Measurements from ENCODE around the gene ACAP1. TPM values are rescaled to one million over a fixed set of nuclear protein-coding genes. Genes with fewer than 3 reads are reported as not detected.
A peak's percentile ranks its signal among the peaks of the same experiment; 100 is the strongest.

Gene ACAP1
- total and polyA plus RNA-seq, 3 donors from 2014 or later = 12.6 to 140 (median 95.2) TPM

DNA sequence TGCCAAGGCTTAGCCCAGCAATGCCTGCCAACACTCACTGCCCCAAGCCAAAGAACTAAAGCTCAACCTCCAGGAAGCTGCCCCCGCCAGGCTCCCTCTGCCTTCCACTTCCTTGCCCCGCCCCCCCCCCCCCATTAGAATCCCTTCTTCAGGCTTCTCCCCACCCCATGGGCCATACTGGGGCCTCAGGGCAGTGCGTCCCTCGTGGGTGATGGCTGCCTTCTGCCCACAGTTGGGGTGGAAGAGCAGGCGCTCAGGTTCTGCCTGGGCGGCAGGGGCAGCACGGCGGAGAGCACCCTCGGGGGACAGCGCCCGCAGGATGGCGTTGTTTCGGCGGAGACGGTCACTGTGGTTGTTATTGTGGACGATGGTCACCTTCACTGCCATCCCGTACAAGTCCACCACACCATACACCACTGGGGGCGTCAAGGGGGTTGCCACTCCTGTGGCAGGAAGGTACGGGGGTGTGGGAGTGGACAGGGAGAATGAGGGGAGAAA, 11.2 kb upstream of the ACAP1 start:
- peaks cover 8% of the 10 kb centered on the region for H3K4me1 ChIP-seq
- 88 to 93% methylated on average over 5 to 19 of the region's 19 CpGs for WGBS, 2 donors
- no peak for DNase-seq
- no peak overlapping the region for H3K4me3 ChIP-seq
- no peaks in the 10 kb centered on the region for H3K27me3 ChIP-seq
- H3K27ac ChIP-seq = no peak overlapping the region
- H3K36me3 ChIP-seq (ENCODE audit: low read depth, missing control alignments) = no peaks in the 10 kb centered on the region
- intact Hi-C loops (cut with DNase I; ENCODE audit: low total_unique reads) = no loop called here
- H3K9me3 ChIP-seq = no peaks in the 10 kb centered on the region
- no peak for TF ChIP-seq POLR2A (IDR thresholded peaks at IDR 0.05)
- TF ChIP-seq, protein P1, sequence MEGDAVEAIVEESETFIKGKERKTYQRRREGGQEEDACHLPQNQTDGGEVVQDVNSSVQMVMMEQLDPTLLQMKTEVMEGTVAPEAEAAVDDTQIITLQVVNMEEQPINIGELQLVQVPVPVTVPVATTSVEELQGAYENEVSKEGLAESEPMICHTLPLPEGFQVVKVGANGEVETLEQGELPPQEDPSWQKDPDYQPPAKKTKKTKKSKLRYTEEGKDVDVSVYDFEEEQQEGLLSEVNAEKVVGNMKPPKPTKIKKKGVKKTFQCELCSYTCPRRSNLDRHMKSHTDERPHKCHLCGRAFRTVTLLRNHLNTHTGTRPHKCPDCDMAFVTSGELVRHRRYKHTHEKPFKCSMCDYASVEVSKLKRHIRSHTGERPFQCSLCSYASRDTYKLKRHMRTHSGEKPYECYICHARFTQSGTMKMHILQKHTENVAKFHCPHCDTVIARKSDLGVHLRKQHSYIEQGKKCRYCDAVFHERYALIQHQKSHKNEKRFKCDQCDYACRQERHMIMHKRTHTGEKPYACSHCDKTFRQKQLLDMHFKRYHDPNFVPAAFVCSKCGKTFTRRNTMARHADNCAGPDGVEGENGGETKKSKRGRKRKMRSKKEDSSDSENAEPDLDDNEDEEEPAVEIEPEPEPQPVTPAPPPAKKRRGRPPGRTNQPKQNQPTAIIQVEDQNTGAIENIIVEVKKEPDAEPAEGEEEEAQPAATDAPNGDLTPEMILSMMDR (IDR thresholded peaks at IDR 0.05) = no peak

DNA sequence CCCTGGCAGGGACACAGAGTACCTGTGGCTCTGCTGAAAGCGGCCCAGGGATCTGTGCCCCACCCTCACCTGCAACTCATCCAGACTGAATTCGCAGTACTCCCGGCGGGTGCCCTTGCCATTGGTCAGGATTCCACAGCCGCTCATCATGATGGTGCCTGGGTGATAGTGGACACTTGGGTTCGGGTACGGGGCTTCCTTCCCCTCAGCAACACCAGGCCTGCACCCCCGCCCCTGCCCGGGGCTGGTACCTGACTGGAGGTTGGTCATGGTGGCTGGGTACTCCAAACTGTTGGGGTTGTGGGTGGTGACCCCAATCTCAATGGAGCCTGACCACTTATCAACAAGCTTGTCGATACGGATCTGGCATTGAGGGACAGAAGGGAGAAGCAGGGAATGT, 10.1 kb upstream of the ACAP1 start:
- H3K27ac ChIP-seq = no peak overlapping the region
- no peaks in the 10 kb centered on the region for H3K36me3 ChIP-seq (ENCODE audit: low read depth, missing control alignments)
- no peak for DNase-seq
- intact Hi-C loops (cut with DNase I; ENCODE audit: low total_unique reads) = no loop called here
- peaks cover 14% of the 10 kb centered on the region for H3K4me1 ChIP-seq
- 90 to 93% methylated on average over 3 to 10 of the region's 11 CpGs for WGBS, 2 donors
- no peaks in the 10 kb centered on the region for H3K27me3 ChIP-seq
- no peak overlapping the region for H3K4me3 ChIP-seq
- H3K9me3 ChIP-seq = no peaks in the 10 kb centered on the region
- TF ChIP-seq POLR2A (IDR thresholded peaks at IDR 0.05) = no peak
- TF ChIP-seq, protein P1 (IDR thresholded peaks at IDR 0.05) = no peak

DNA sequence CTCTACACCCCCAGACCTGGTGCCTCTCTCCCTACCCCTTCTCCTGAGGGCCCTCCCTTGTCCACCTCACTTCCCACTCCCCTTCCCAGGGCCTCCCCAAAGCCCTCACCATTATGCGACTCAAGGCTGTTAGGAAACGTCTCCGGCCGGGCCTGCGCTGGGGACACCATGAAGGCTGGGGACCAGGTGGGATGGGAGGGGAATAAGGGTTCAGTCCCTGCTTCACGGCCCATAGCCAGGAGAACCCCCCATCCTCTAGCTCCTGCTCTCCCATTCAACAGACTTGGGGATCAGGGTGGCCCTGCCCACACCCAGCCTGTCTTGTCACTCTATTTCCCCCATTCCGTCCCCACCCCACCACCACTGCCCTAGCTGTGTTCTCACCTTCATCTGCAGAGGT, 9.3 kb upstream of the ACAP1 start:
- DNase-seq = no peak
- no peaks in the 10 kb centered on the region for H3K36me3 ChIP-seq (ENCODE audit: low read depth, missing control alignments)
- H3K4me3 ChIP-seq = no peak overlapping the region
- no peak for TF ChIP-seq POLR2A (IDR thresholded peaks at IDR 0.05)
- TF ChIP-seq, protein P1 (IDR thresholded peaks at IDR 0.05) = no peak
- no peak overlapping the region for H3K27ac ChIP-seq
- intact Hi-C loops (cut with DNase I; ENCODE audit: low total_unique reads) = no loop called here
- no peaks in the 10 kb centered on the region for H3K27me3 ChIP-seq
- H3K9me3 ChIP-seq = no peaks in the 10 kb centered on the region
- WGBS, 2 donors = 86 to 88% methylated on average over 7 of the region's 7 CpGs
- H3K4me1 ChIP-seq = peaks cover 14% of the 10 kb centered on the region

DNA sequence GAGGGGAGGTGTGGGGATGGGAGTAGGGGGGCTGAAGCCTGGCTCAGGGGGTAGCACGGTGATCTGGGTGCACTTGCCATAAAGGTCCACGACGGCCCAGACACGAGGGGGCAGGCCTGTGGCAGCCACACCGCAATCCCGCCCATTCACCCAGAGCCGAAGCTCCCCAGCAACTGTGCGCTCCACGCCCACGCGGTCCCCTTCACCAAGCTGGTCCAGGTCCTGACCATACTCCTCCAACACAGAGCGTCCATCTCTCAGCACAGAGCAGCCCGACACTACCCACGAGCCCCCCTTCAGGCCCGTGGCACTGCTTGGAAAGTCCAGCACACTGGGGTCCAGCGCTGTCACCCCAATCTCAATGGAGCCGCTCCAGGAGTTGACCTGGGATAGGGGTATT, 8.8 kb upstream of the ACAP1 start:
- 77 to 84% methylated on average over 2 to 17 of the region's 17 CpGs for WGBS, 2 donors
- Histone ChIP-seq H3K4me3 (no peak overlapping the region), H3K27me3 (no peaks in the 10 kb centered on the region), H3K4me1 (peaks cover 14% of the 10 kb centered on the region), H3K9me3 (no peaks in the 10 kb centered on the region), H3K36me3 (ENCODE audit: low read depth, missing control alignments) (no peaks in the 10 kb centered on the region), H3K27ac (no peak overlapping the region)
- intact Hi-C loops (cut with DNase I; ENCODE audit: low total_unique reads) = no loop called here
- no peak for DNase-seq
- TF ChIP-seq POLR2A (IDR thresholded peaks at IDR 0.05) = no peak
- TF ChIP-seq, protein P1 (IDR thresholded peaks at IDR 0.05) = no peak

DNA sequence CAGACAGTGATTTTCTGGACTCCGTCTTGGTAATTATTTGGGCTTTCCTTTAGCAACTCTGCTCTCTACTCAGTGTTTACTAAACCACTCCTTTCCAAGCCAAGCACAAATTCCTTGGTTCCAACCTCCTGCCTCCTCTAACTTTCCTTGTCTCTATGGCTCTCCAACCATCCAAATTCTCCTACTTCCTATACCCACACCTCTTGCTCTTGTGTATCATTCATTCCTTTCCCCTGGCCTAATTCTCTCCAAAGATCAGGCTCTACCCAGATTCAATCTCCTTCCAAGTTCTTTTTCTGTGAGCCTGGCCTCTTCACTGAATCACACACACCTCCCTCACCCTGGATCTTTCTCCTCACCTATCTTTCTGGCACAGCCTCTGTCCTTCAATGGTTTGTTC, 8.3 kb upstream of the ACAP1 start:
- WGBS, 2 donors = 67 to 75% methylated on average over 1 of the region's 1 CpG

More for the DNA sequence above, 8.3 kb upstream of the ACAP1 start:
- Histone ChIP-seq H3K9me3 (no peaks in the 10 kb centered on the region), H3K4me3 (peak overlapping the region in 1 of 2 donors; percentile 80), H3K36me3 (ENCODE audit: low read depth, missing control alignments) (no peaks in the 10 kb centered on the region), H3K27me3 (no peaks in the 10 kb centered on the region), H3K4me1 (peaks cover 14% of the 10 kb centered on the region), H3K27ac (no peak overlapping the region)
- no peak for DNase-seq
- intact Hi-C loops (cut with DNase I; ENCODE audit: low total_unique reads) = no loop called here
- TF ChIP-seq, protein P1 (IDR thresholded peaks at IDR 0.05) = no peak
- TF ChIP-seq POLR2A (IDR thresholded peaks at IDR 0.05) = no peak

All from testis (tissue), 3 donors.